Measurements from ENCODE around the gene FOXRED2.

DNA sequence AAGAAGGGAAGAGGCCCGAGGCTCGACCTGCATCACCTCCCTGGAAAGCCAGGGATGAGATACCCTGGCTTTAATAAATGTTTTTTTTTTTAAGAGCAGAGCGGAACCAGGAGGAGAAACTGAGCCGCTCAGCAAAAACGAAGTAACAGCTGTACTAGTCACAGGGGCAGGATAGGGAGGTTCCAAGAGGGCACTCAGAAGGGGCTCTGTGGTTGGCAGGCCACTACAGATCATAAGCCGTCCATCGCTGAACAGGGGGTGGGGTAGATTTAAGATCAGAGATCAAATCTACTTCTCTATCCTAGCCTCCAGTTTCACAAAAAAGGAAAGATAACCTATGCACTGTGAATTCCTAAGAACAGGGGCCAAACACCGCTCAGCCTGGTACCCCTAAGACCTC, 21.5 kb upstream of the FOXRED2 start:
- TF ChIP-seq, protein P1, sequence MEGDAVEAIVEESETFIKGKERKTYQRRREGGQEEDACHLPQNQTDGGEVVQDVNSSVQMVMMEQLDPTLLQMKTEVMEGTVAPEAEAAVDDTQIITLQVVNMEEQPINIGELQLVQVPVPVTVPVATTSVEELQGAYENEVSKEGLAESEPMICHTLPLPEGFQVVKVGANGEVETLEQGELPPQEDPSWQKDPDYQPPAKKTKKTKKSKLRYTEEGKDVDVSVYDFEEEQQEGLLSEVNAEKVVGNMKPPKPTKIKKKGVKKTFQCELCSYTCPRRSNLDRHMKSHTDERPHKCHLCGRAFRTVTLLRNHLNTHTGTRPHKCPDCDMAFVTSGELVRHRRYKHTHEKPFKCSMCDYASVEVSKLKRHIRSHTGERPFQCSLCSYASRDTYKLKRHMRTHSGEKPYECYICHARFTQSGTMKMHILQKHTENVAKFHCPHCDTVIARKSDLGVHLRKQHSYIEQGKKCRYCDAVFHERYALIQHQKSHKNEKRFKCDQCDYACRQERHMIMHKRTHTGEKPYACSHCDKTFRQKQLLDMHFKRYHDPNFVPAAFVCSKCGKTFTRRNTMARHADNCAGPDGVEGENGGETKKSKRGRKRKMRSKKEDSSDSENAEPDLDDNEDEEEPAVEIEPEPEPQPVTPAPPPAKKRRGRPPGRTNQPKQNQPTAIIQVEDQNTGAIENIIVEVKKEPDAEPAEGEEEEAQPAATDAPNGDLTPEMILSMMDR (conservative IDR thresholded peaks at IDR 0.05): no peak
- no peak for TF ChIP-seq EZH2 (IDR thresholded peaks at IDR 0.05; ENCODE audit: low read depth)
